ENCODE data around the gene CEPT1.
"Not testable (repeated sequence)": the region's sequence is repeated elsewhere in the genome, so short reads cannot be mapped to it uniquely, and the experiment has no call there.

The CEPT1 gene

GRCh38 chr1:111212634-111213335 is 72.8 kb downstream of the CEPT1 start:
- DNase-seq: no peak

GRCh38 chr1:111213412-111213811 is 73.4 kb downstream of the CEPT1 start:
- peak; percentile 50 to 67 (median 61) for DNase-seq

GRCh38 chr1:111214074-111214801 is 74.2 kb downstream of the CEPT1 start:
- no peak for DNase-seq

GRCh38 chr1:111214884-111215283 is 74.9 kb downstream of the CEPT1 start:
- DNase-seq: no peak

GRCh38 chr1:111215285-111215684 is 75.3 kb downstream of the CEPT1 start:
- not testable (repeated sequence) for DNase-seq

GRCh38 chr1:111216751-111217150 is 76.7 kb downstream of the CEPT1 start:
- DNase-seq: no peak

- no peak for DNase-seq
Measured at GRCh38 chr1:111217183-111217910, 77.3 kb downstream of the CEPT1 start.

- DNase-seq: no peak
Measured at GRCh38 chr1:111218701-111219556, 78.9 kb downstream of the CEPT1 start.

- DNase-seq: peak; percentile 66 to 69 (median 66)
Measured at GRCh38 chr1:111219557-111220286, 79.7 kb downstream of the CEPT1 start.

- no peak for DNase-seq
Measured at GRCh38 chr1:111220302-111220890, 80.4 kb downstream of the CEPT1 start.

GRCh38 chr1:111221276-111221632 is 81.2 kb downstream of the CEPT1 start:
- no peak for DNase-seq

- DNase-seq: peak in 1 of 3 donors; percentile 39
Measured at GRCh38 chr1:111221633-111222291, 81.7 kb downstream of the CEPT1 start.

GRCh38 chr1:111222308-111223125 is 82.5 kb downstream of the CEPT1 start:
- peak; percentile 72 to 87 (median 74) for DNase-seq

- DNase-seq: peak in 2 of 3 donors; percentile 45 to 47
Measured at GRCh38 chr1:111223126-111223685, 83.2 kb downstream of the CEPT1 start.

- DNase-seq: no peak
Measured at GRCh38 chr1:111225091-111225490, 85.1 kb downstream of the CEPT1 start.

- no peak for DNase-seq
Measured at GRCh38 chr1:111225717-111226400, 85.8 kb downstream of the CEPT1 start.

- DNase-seq: peak; percentile 75 to 88 (median 80)
Measured at GRCh38 chr1:111227434-111227833, 87.4 kb downstream of the CEPT1 start, which contains the start of gene CHI3L2. CHI3L2 (plus strand) TSS chr1:111227713; CDS start chr1:111227730, 17 bp downstream.

- DNase-seq: peak; percentile 24 to 62 (median 43)
Measured at GRCh38 chr1:111227851-111228747, 88.1 kb downstream of the CEPT1 start.

All from suppressor macrophage treated with lipopolysaccharide for 1 hour (primary cell).